Testis (tissue), 3 donors: Measurements from ENCODE around the gene RMND1. TPM values are rescaled to one million over a fixed set of nuclear protein-coding genes. Genes with fewer than 3 reads are reported as not detected.

Experiments used
- DNase-seq: peaks from one replicate; pipeline ENCODE4 v3.0.0-alpha.2; 2019
- H3K27ac ChIP-seq, 2 donors: fragments of 200-600 bp; sonication (generic); one replicate each; pipeline ENCODE4 v1.5.1; 2019
- H3K27me3 ChIP-seq: fragments of 200-600 bp; sonication (generic); one replicate; pipeline ENCODE4 v1.5.1; 2019
- H3K36me3 ChIP-seq: fragments of 200-600 bp; sonication (generic); one replicate; pipeline ENCODE4 v1.5.1; 2017; ENCODE audit warnings: low read depth; ENCODE audit errors: missing control alignments
- H3K4me1 ChIP-seq: fragments of 200-600 bp; sonication (generic); one replicate; pipeline ENCODE4 v1.5.1; 2019
- H3K4me3 ChIP-seq, 2 donors: fragments of 200-600 bp; sonication (generic); one replicate each; pipeline ENCODE4 v1.5.1; 2017 to 2019
- H3K9me3 ChIP-seq: fragments of 200-600 bp; sonication (generic); one replicate; pipeline ENCODE4 v1.5.1; 2017
- POLR2A ChIP-seq: fragments of 450-650 bp; IDR thresholded peaks from one replicate; pipeline ENCODE4 v1.6.1; 2017; ENCODE audit warnings: antibody characterized with exemption, mild to moderate bottlenecking, moderate library complexity
- WGBS, 2 donors: methylation state at CpG; one replicate each; pipeline ENCODE4 v1.1.5; 2018; 5-methylcytosine and 5-hydroxymethylcytosine counted together
- intact Hi-C: fragments of 100-400 bp; cut with DNase I; formaldehyde crosslinking; loops from one replicate; pipeline ENCODE4 v1.15.1; 2023; ENCODE audit warnings: low total_unique reads
- polyA plus RNA-seq: library from polyadenylated mRNA; stranded (reverse); fragments of 350-450 nt; fragmentation: Illumina TruSeq; extraction: RNeasy Lipid Tissue Mini Kit (QIAGEN cat#74804); gene quantifications from one replicate; pipeline ENCODE4 v1.2.3, GENCODE V29; 2014; ENCODE audit warnings: low read depth, low replicate concordance; ENCODE audit not compliant: insufficient read depth
- total RNA-seq, 2 donors: library from RNA; depleted of rRNA; stranded (reverse); fragments of >200 nt; gene quantifications; one replicate each; pipeline ENCODE4 v1.2.3, GENCODE V29; 2016
- TF ChIP-seq, protein P1 (sequence below), 3 experiments: fragments of 450-650 bp in 2 of 3; fragments of 200-600 bp in 1 of 3; sonication (generic) in 1 of 3; IDR thresholded peaks; one replicate each; pipeline ENCODE4 v1.5.1; 2016 to 2019; ENCODE audit warnings: antibody characterized with exemption in 3 of 3, mild to moderate bottlenecking in 2 of 3, moderate library complexity in 1 of 3

RMND1 gene
- total and polyA plus RNA-seq, 3 donors from 2014 or later = 16.9 to 25.0 (median 23.8) TPM

DNA sequence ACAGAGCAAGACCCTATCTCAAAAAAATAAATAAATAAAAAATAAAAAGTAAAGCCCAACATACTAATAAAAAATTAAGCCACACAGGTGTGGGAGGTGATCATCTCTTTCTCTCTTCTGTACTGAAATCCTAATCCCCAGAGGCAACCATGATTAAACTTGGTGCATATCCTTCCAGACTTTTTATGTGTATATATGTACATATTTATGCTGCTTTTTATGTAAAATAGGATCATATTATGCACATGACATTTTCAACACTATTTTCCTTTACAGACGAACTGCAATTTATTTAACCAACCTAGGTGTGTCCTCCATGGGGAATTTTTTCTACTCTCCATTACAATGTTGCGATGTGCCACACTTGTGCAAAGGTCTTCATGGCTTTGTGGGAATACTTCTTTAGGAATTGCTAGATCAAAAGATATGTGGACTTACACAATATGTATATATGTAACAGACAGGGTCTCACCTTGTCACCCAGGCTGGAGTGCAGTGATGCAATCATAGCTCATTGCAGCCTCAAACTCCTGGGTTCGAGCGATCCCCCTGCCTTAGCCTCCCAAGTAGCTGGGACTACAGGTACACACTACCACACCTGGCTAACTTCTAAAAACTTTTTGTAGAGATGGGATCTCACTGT, 23.7 kb downstream of the RMND1 start:
- no peaks in the 10 kb centered on the region for H3K9me3 ChIP-seq
- no peak overlapping the region for H3K27ac ChIP-seq
- TF ChIP-seq, protein P1, sequence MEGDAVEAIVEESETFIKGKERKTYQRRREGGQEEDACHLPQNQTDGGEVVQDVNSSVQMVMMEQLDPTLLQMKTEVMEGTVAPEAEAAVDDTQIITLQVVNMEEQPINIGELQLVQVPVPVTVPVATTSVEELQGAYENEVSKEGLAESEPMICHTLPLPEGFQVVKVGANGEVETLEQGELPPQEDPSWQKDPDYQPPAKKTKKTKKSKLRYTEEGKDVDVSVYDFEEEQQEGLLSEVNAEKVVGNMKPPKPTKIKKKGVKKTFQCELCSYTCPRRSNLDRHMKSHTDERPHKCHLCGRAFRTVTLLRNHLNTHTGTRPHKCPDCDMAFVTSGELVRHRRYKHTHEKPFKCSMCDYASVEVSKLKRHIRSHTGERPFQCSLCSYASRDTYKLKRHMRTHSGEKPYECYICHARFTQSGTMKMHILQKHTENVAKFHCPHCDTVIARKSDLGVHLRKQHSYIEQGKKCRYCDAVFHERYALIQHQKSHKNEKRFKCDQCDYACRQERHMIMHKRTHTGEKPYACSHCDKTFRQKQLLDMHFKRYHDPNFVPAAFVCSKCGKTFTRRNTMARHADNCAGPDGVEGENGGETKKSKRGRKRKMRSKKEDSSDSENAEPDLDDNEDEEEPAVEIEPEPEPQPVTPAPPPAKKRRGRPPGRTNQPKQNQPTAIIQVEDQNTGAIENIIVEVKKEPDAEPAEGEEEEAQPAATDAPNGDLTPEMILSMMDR (IDR thresholded peaks at IDR 0.05) = no peak
- TF ChIP-seq POLR2A = no peak
- no peaks in the 10 kb centered on the region for H3K27me3 ChIP-seq
- H3K36me3 ChIP-seq = no peaks in the 10 kb centered on the region
- no peak overlapping the region for H3K4me3 ChIP-seq
- no peaks in the 10 kb centered on the region for H3K4me1 ChIP-seq
- intact Hi-C loops = no loop called here
- DNase-seq = no peak
- WGBS, 2 donors = 86 to 94% methylated on average over 4 of the region's 4 CpGs

DNA sequence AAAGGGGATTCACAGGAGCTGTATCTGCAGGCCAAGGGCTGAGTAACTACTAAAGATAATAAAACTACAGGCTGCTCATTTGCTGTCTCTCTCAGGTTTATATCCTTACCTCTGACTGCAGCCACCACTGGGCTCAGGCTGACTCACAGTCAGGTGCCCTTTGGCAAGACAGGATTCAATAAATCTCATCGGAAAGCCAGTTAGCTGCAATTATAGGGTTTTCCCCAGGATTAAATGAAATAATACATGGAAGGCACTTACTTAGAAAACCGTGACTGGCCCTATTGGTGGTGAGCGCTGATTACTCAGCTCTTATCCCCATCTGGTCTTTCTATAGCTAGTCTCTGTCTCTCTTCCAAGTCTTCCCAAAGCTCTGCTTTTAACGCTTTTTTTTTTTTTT, 26.4 kb downstream of the RMND1 start:
- no peak for DNase-seq
- no peaks in the 10 kb centered on the region for H3K4me1 ChIP-seq
- no peaks in the 10 kb centered on the region for H3K36me3 ChIP-seq
- H3K27ac ChIP-seq = no peak overlapping the region
- H3K9me3 ChIP-seq = no peaks in the 10 kb centered on the region
- intact Hi-C loops = no loop called here
- H3K27me3 ChIP-seq = no peaks in the 10 kb centered on the region
- H3K4me3 ChIP-seq = no peak overlapping the region
- WGBS, 2 donors = 90 to 95% methylated on average over 4 of the region's 4 CpGs
- no peak for TF ChIP-seq POLR2A
- TF ChIP-seq, protein P1 (IDR thresholded peaks at IDR 0.05) = no peak

DNA sequence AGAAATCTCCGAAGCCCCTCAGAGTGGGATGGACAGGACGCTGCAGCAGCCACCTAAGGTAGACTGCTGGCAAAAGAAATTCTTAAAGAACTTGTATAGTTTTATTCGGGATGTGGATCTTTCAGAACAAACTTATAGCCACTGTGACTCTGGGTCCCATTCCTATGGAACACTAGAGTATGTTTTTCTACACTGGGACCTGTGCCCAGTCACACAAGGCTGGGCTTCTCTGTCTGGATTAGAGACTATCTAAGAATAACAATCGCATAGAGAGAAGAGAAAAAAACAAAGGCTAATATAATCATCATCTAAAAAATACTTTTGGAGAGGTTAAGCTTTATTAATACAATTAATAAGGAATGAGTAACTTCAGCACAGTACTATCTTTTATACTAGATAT, 28.9 kb downstream of the RMND1 start:
- DNase-seq = no peak
- Histone ChIP-seq H3K27ac (no peak overlapping the region), H3K9me3 (no peaks in the 10 kb centered on the region), H3K4me3 (no peak overlapping the region), H3K4me1 (no peaks in the 10 kb centered on the region), H3K36me3 (no peaks in the 10 kb centered on the region), H3K27me3 (no peaks in the 10 kb centered on the region)
- intact Hi-C loops = no loop called here
- TF ChIP-seq POLR2A = no peak
- TF ChIP-seq, protein P1 (IDR thresholded peaks at IDR 0.05) = no peak
- WGBS, 2 donors = 70 to 71% methylated on average over 4 of the region's 4 CpGs

DNA sequence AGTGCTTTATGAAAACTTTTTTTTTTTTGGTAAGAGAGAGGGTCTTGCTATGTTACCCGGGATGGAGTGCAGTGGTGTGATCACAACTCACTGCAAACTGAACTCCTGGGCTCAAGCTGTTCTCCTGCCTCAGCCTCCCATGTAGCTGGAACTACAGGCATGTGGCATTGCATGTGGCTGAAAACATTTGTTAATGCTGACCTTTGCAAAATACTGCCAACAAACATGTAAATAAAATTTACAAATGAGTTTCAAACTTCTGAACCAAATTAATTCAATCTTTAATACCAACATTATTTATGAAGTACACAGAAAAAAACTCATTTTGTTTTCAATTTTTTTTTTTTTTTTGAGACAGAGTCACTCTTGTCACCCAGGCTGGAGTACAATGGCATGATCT, 34.4 kb downstream of the RMND1 start:
- Histone ChIP-seq H3K27me3 (no peaks in the 10 kb centered on the region), H3K36me3 (no peaks in the 10 kb centered on the region), H3K9me3 (no peaks in the 10 kb centered on the region), H3K27ac (no peak overlapping the region), H3K4me3 (no peak overlapping the region), H3K4me1 (no peaks in the 10 kb centered on the region)
- TF ChIP-seq, protein P1 (IDR thresholded peaks at IDR 0.05) = no peak
- no peak for TF ChIP-seq POLR2A
- intact Hi-C loops = no loop called here
- DNase-seq = no peak
- WGBS, 2 donors = 93% methylated on average over 1 of the region's 1 CpG

DNA sequence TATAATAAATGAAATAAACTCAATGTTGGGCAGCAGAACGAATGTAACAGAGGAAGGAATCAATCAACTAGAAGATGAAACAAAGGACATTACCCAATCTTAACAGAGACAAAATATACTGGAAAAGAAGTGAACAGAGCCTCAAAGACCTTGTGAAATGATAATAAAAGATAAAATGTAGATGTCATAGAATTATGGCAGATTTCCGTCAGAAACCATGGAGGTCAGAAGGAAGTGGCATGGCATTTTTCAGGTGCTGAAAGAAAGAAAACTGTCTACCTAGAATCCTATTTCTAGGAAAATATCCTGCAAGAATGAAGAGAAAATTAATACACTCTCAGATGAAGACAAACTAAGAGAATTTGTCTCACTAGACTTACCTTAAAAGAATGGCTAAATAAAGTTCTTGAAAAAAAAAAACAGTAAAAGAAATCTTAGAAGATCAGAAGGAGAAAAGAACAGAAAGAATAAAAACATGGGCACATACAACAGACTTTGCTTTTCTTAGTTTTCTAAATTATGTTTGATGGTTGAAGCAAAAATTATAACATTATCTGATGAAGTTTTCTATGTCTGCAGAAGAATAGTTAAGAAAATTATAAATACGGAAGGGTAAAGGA, 37.2 kb downstream of the RMND1 start:
- H3K4me3 ChIP-seq = no peak overlapping the region
- no peaks in the 10 kb centered on the region for H3K4me1 ChIP-seq
- H3K27me3 ChIP-seq = no peaks in the 10 kb centered on the region
- no peaks in the 10 kb centered on the region for H3K9me3 ChIP-seq
- no peak for DNase-seq
- no peak for TF ChIP-seq POLR2A
- TF ChIP-seq, protein P1 (IDR thresholded peaks at IDR 0.05) = no peak
- no peaks in the 10 kb centered on the region for H3K36me3 ChIP-seq
- no peak overlapping the region for H3K27ac ChIP-seq
- intact Hi-C loops = no loop called here
- WGBS, 2 donors = 95 to 96% methylated on average over 3 of the region's 3 CpGs
